ACC112 (cell line): ENCODE data around the gene FLT4.
"Not testable (repeated sequence)": the region's sequence is repeated elsewhere in the genome, so short reads cannot be mapped to it uniquely, and the experiment has no call there.

ENCODE experiments used
- H2AFZ ChIP-seq: fragments of 200-600 bp; sonication (generic); one replicate; pipeline ENCODE4 v1.6.0; 2017; ENCODE audit warnings: antibody characterized with exemption, low read length; ENCODE audit not compliant: unreplicated experiment
- H3K27ac ChIP-seq: fragments of 200-600 bp; sonication (generic); 2 replicates; pipeline ENCODE4 v1.5.1; 2014; ENCODE audit warnings: low read depth, mild to moderate bottlenecking, antibody characterized with exemption, low read length, moderate library complexity
- H3K27me3 ChIP-seq: fragments of 200-600 bp; sonication (generic); 2 replicates; pipeline ENCODE4 v1.6.1; 2014; ENCODE audit warnings: mild to moderate bottlenecking, antibody characterized with exemption, low read length, moderate library complexity, mixed read lengths; ENCODE audit not compliant: insufficient read depth
- H3K36me3 ChIP-seq: fragments of 200-600 bp; sonication (generic); 2 replicates; pipeline ENCODE4 v1.6.1; 2016; ENCODE audit warnings: mild to moderate bottlenecking, antibody characterized with exemption, low read length, moderate library complexity, mixed read lengths; ENCODE audit not compliant: insufficient read depth
- H3K4me1 ChIP-seq: fragments of 200-600 bp; sonication (generic); one replicate; pipeline ENCODE4 v1.6.1; 2016; ENCODE audit warnings: low read length, mixed read lengths; ENCODE audit not compliant: insufficient read depth, unreplicated experiment, control insufficient read depth
- H3K4me3 ChIP-seq: fragments of 200-600 bp; sonication (generic); 2 replicates; pipeline ENCODE4 v1.5.1; 2014; ENCODE audit warnings: mild to moderate bottlenecking, low read depth, low read length
- H3K79me2 ChIP-seq: fragments of 200-600 bp; sonication (generic); one replicate; pipeline ENCODE4 v1.6.0; 2016; ENCODE audit warnings: low read length; ENCODE audit not compliant: control insufficient read depth, unreplicated experiment, insufficient read depth

Gene FLT4

DNA sequence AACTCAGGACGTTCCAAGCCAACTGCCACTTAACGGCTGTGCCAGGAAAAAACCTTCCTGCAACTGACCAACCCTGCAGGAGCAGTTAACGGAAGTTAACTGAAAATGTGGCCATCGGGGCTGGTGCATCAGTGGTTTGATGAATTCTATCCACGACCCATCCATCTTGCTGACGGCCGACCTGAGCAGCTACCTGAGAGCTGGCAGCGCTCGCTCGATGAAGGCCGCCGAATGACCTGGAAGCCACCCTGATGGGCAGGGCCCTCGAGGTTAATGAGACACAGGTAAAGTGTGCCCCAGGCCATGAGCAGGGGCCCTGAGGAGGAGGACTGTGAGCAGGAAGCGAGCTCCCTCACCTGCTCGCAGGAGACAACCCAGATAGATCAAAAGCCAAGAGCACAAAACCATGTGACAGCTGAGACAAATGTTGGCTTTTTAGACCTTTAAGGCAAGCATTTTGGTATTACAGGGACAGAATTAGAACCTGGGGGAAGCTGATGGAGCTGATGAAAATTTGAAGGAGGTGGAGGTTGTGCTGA, 35.3 kb upstream of the FLT4 start:
- no peak overlapping the region for H2AFZ ChIP-seq
- no peak overlapping the region for H3K4me3 ChIP-seq
- no peaks in the 10 kb centered on the region for H3K36me3 ChIP-seq
- H3K27me3 ChIP-seq, result peaks cover 90% of the 10 kb centered on the region
- H3K4me1 ChIP-seq, result no peaks in the 10 kb centered on the region
- no peaks in the 10 kb centered on the region for H3K79me2 ChIP-seq
- H3K27ac ChIP-seq, result no peak overlapping the region

DNA sequence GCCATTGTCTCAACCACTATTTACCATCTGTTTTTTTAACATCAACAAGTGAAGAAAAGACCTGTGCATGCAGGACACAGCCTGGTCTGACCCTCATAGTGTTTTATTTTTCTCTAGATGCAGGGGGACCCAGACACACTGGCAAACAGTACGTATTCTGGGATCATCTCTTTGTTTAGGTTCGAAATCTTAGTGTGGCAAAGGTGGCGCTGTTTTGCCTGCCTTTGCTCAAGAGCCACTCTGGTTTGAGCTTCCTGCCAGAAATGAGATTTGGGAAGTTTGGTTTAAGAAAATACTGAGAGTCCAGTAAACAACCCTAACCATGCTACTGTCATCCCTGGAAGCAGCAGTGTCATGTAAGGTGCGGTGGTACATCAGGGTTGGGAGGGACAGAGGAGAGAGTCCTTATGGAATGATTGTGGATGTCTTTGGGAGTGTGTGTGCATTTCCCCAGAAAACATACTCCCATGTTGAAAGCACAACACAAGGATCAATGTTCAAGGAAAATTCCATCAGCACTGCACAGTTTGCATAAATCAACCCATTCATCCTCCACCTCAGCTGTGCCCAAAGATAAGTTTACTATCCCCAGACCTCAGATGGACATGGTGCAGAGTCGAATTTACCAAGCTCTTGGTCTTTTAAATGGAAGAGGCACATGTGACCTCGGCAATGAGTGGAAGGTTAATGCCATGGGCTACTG, 34.0 kb upstream of the FLT4 start:
- Histone ChIP-seq H2AFZ (no peak overlapping the region), H3K4me1 (no peaks in the 10 kb centered on the region), H3K79me2 (no peaks in the 10 kb centered on the region), H3K27ac (no peak overlapping the region), H3K36me3 (no peaks in the 10 kb centered on the region), H3K27me3 (peaks cover 78% of the 10 kb centered on the region), H3K4me3 (no peak overlapping the region)

DNA sequence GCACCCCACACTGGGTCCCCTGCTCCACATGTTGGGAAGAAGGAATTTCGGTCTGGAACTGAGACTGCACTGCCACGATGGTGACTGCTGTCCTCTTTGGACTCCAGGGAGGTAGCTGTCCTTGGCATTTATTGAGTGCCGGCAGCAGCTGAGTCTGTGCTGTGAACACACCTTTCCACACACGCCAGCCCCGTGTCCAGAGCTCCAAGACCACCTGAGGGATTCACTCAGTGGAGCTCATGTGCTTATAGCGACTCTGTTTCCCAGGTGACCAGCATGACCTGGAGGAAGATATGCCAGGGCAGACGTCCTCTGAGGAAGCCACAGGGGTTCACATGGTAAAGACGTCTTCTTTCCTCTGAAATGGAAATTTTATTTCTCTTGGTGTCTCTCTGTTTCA, 33.2 kb upstream of the FLT4 start:
- no peaks in the 10 kb centered on the region for H3K79me2 ChIP-seq
- H3K36me3 ChIP-seq, result no peaks in the 10 kb centered on the region
- no peaks in the 10 kb centered on the region for H3K4me1 ChIP-seq
- no peak overlapping the region for H3K27ac ChIP-seq
- H3K4me3 ChIP-seq, result no peak overlapping the region
- H2AFZ ChIP-seq, result no peak overlapping the region
- H3K27me3 ChIP-seq, result peaks cover 70% of the 10 kb centered on the region

DNA sequence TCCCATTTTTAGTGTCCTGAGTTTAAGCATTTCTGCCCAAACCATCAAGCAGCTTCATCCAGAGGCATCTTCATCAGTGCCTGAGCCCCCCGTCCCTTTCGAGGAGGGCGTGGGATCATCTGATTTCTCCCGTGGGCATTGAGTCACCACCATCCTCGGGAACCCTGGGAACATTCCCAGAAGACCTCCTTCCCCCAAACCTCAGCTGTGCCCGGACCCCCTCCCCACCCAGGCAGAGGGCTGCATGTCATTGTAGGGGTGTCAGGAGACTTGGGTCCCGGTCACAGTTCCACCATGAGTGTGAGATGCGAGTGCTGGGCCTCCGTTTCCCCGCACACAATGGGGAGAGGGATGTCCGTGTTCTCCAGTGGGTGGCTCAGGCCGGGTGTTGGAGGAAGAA, 32.6 kb upstream of the FLT4 start:
- H2AFZ ChIP-seq, H3K27ac ChIP-seq, H3K4me3 ChIP-seq, H3K36me3 ChIP-seq, H3K4me1 ChIP-seq, H3K79me2 ChIP-seq: not testable (repeated sequence)
- H3K27me3 ChIP-seq, result peaks cover 64% of the 10 kb centered on the region

DNA sequence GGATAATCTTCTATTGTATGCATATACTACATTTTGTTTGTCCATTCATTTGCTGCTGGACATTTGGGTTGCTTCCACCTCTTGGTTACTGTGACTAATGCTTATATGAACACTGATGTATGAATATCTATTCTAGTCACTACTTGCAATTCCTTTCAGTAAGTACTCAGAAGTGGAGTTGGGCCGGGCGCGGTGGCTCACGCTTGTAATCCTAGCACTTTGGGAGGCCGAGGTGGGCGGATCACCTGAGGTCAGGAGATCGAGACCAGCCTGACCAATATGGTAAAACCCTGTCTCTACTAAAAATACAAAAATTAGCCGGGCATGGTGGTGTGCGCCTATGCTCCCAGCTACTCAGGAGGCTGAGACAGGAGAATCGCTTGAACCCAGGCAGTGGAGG, 28.9 kb upstream of the FLT4 start:
- H3K4me3 ChIP-seq, result not testable (repeated sequence)
- H3K27me3 ChIP-seq, result peaks cover 59% of the 10 kb centered on the region

DNA sequence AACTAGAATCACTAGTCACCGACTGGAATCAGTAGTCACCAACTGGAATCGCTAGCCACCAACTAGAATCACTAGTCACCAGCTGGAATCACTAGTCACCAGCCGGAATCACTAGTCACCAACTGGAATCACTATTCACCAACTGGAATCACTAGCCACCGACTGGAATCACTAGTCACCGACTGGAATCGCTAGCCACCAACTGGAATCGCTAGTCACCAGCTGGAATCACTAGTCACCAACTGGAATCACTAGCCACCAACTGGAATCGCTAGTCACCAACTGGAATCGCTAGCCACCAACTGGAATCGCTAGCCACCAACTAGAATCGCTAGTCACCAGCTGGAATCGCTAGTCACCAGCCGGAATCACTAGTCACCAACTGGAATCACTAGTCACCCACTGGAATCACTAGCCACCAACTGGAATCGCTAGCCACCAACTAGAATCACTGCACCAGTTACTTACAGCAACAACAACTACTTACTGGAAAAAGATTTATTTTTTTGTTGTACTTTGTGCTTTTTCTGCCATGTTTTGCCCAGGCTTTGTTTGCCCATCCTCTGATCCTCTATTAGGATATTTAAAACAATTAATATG, 25.7 kb upstream of the FLT4 start:
- Histone ChIP-seq H3K27ac (no peak overlapping the region), H2AFZ (no peak overlapping the region), H3K36me3 (no peaks in the 10 kb centered on the region), H3K4me1 (no peaks in the 10 kb centered on the region), H3K27me3 (peaks cover 39% of the 10 kb centered on the region), H3K4me3 (no peak overlapping the region), H3K79me2 (no peaks in the 10 kb centered on the region)

More for the DNA sequence above, 28.9 kb upstream of the FLT4 start:
- H3K79me2 ChIP-seq, H2AFZ ChIP-seq, H3K27ac ChIP-seq, H3K4me1 ChIP-seq, H3K36me3 ChIP-seq: not testable (repeated sequence)

DNA sequence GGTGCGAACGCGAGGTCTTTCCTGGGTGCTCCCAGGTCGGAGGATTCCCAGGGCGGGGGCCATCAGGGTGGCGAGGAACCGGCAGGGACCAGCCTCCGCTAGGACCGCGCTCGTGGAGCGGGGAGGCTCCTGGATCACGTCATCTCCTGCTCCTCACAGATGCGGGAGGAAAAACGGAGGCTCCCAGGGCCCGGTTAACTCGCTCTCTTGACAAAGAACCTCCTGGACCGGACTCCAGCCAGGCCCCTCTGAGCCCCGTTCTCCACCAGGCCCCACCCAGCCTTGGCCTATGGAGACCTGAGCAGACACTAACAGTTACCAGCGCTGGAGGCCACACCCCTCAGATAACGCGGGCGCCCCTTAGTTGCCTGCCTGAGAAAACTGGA, 24.7 kb upstream of the FLT4 start:
- H2AFZ ChIP-seq, H3K79me2 ChIP-seq, H3K36me3 ChIP-seq, H3K27ac ChIP-seq, H3K4me1 ChIP-seq, H3K4me3 ChIP-seq: not testable (repeated sequence)
- peaks cover 34% of the 10 kb centered on the region for H3K27me3 ChIP-seq

DNA sequence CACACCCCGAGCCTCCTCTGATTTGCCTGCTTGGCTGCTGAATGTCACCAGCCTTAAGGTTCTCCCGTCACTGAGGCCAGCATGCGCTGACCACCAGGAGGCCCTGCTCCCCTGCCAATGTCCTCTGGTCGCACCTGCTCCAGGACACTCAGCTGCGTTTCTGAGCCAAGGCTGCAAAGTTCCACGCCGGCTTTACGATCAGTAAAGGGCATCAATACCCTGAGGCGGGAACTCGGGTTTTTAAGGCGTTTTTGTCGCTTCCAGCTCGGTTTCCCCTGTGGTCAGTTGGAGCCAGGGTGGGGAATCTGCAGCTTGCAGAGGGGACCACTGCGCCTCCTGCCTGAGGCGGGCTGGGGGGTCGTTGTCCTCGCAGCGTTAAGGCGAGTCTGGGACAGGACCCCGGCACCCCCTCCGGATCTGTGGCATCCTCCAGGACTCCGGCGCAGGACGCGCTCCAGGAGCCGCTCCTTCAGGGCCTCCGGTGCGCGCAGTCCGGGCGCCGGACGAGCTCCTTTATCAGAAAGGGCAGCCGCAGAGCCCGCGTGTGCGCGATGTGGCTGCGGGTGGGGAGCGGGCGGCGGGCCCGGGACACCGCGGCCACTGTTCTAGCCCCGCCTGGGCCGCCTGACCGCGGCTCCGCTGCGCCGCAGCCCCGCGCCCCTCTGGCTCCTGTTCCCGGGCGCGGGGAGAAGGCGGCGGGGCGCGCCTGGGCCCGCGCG, 24.1 kb upstream of the FLT4 start:
- H3K4me3 ChIP-seq, result no peak overlapping the region

DNA sequence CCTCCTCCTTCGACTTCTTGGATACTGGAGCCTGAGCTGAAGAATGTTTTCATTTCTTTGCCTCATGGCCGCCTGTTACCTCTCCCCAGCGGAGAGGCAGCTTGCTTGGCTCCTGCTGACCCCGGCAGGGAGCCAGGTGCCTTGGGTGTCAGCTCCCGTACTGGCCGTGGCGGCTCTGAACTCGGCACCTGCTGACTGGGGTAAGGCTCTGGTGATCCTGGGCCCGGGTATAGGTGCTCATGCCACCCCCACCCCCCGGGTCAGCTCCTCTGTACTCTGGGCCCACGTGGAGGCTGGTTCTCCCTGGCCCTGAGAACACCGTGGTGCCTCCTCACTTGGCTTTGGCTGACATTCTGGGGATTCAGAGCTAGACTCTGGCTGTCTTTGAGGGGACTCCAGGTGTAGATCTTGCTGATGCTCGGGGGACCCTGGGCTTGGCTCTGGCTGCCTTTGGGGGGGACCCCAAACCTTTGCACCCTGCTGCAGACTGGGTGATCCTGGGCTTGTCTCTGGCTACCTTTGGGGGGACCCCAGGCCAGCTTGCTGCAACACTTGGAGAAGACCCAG, 22.6 kb upstream of the FLT4 start:
- not testable (repeated sequence) for H3K4me3 ChIP-seq, H3K4me1 ChIP-seq, H3K79me2 ChIP-seq, H2AFZ ChIP-seq, H3K36me3 ChIP-seq, H3K27ac ChIP-seq
- peaks cover 34% of the 10 kb centered on the region for H3K27me3 ChIP-seq

More for the DNA sequence above, 24.1 kb upstream of the FLT4 start:
- Histone ChIP-seq H3K36me3 (no peaks in the 10 kb centered on the region), H3K4me1 (no peaks in the 10 kb centered on the region), H2AFZ (no peak overlapping the region), H3K27ac (no peak overlapping the region), H3K79me2 (no peaks in the 10 kb centered on the region), H3K27me3 (peaks cover 34% of the 10 kb centered on the region)

DNA sequence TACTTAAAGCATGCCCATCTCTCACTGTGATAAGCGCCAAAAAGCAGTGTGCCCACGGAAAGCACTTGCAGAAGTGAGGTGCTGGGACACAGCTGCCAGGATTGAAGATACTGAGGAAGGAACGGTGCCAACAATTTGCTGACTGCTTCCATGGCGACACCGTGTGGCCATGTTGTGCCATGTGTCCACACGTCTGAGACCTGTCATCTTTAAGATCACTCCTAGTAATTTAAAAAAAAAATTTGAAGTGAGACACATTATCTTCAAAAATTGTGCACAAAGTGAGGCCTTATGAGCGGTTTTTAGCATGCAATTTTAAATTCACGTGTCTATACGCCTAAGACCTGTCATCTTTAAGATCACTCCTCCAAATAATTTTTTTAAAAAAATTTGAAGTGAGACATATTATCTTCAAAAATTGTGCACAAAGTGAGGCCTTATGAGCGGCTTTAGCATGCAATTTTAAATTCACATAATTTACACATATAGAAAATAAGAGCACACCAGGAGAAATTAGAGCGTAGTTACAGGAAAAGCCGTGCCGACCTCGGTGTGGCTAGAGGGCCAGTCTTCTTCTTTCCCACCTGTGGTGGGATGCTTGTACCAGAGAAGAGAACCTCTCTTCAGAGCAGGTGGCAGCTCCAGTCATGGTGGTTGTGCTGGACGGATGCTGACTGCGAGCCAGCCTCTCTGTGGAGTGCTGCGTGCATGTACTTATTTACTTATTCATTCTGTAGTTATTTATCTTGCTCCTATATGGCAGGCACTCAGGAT, 21.4 kb upstream of the FLT4 start:
- Histone ChIP-seq H3K27ac (no peak overlapping the region), H3K36me3 (no peaks in the 10 kb centered on the region), H3K27me3 (peaks cover 29% of the 10 kb centered on the region), H3K4me3 (no peak overlapping the region), H2AFZ (no peak overlapping the region), H3K4me1 (no peaks in the 10 kb centered on the region), H3K79me2 (no peaks in the 10 kb centered on the region)
